ENCODE data around the gene MAPK4. TPM values are rescaled to one million over a fixed set of nuclear protein-coding genes. Genes with fewer than 3 reads are reported as not detected.

The MAPK4 gene
- polyA plus RNA-seq, 3 donors = 8.5 to 10.5 (median 9.2) TPM

DNA sequence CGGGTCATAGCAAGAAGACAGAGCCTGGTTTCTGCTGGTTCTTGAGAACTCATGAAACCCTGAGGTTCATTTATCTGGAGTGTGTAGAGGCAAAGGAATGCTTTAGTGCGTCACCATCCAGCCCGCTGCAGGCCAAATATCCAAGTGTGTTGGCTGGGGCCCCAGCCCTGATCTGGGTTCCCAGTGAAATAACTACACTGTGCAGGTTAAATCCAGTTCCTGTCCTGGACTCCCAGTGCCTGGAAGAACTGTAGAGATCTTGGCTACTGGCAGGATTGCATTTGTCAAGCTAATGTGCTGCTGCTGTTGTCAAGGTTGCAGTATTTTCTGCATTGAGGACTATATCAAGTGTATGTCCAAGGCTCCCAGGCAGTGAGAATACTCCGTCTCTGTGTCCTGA lies 89.9 kb downstream of the MAPK4 start:
- no peak for DNase-seq (ENCODE audit: low read depth in 3 of 3, low spot score in 2 of 3)

DNA sequence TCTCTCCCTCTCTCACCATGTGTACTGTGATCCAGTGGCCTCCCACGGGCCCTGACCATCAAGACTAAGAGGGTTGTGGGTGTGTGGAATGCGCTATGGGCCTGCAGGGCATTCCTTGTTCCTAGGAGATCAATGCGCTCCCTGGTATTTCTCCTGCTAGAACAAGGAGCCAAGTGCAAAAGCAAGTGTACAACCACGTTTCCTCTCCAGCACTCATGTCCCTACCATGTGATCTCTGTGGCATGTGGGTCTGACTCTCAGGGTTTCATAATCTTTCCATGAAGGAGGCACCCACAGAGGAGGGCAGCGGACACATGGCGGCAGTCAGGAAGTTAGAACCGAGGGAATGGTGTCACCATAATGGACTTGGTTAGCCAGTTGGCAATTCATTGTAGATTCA lies 91.4 kb downstream of the MAPK4 start:
- DNase-seq (ENCODE audit: low read depth in 3 of 3, low spot score in 2 of 3) = no peak

DNA sequence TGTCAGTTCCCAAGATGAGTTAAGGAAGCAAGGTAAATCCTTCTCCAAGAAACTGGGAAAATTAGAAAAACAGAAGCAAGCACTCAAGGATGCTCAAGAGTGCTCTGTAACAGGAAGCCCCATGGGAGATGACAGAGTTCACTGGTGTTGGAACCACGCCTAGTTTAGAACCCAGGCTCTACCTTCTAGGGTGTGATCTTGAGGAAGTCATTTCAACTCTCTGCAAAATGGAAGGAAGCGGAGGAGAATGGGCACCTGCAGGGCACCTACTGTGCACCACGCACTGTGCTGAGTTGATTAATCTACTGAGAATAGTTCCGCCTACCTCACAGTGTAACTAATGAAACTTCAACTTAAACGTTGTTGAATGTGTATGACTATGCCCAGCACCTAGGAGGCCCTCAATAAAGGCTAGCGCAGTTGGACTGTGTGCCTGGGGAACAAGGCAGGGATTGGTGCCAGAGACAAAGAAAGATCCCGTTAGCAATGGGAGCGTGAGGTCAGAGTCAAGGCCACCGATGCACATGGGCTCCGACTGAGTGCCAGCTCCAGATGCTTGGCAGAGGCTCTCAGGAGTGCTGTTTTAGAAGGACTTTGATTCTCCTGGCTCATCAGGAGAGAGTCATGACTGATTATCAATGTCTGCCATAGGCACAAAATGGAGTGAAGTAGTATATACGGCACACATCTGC lies 93.7 kb downstream of the MAPK4 start:
- DNase-seq (ENCODE audit: low read depth in 3 of 3, low spot score in 2 of 3) = no peak

DNA sequence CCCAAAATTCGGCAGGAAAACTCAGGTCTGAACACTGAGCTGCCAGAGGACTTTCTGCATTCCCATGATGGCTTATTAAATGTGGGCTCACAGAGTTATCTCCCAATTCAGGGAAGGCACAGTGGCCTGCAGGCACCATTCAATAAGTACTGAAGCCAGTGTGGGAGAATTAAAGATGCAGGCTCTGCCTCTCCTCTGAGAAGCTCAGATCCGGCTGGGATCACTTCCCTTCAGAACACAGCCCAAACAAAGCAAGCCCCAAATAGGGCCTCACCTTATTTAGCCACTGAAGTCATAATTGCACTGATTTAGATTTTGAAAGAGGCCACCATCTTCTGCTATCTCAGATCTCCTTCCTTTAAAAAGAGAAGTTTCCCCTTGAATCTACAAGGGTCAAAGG lies 94.3 kb downstream of the MAPK4 start:
- DNase-seq (ENCODE audit: low read depth in 3 of 3, low spot score in 2 of 3) = no peak

DNA sequence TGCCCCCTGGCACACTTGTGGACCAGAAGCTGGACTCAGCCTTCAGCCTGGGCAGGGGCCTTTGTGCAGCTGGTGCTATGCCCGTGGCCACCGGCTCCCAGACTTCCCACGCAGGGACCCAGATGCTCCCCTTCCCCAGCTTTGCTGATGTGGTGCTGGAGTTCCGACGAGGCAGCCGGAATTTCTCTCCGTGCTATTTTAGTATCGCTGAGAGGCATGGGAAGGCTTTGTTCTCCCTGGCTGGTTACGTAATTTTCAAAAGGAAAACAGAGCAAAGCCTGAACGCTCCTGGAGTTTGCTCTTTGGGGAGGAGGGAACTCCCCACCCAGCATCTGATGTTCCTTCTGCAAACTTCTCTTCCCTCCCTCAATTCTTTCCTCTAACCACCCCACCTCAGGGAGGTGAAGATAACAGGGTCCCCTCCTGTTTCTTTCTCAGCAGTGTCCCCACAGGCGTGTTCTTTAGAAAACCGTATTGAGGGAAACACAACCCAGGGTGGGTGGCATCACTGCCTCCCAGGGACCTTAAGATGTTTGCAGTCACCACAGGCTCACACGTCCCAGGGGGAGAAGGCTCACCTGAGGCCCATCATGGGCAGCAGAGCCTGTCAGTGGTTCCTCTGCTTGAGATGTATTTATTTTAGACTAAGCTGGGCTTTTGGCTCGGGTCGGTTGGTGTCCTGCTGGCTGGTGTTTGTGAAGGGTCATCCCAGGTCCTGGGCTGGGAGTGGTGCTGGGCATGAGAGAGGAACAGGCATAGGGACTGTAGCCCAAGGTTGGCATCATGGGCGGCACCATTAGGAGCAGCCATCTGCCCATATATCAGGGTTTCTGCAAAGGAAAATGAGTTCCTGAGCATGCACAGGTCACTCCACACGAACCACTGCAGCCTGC lies 95.0 kb downstream of the MAPK4 start:
- no peak for DNase-seq (ENCODE audit: low read depth in 3 of 3, low spot score in 2 of 3)

DNA sequence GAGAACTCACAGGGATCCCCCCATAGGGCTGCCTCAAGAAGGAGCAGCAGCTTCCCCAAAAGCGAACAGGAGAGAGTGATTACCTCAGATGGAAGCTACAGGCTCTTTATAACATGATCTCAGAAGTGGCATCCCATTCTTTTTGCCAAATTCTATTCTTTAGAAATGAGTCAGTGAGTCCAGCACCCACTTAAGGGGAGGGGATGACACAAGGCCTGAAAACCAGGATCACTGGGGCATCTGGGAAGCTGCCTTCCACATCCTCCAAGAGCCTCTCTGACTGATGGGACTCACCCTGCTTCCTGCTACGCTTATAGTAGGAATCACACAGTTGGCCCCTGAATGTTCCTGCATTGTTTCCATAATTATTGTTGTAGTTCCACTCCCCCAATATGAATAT lies 96.5 kb downstream of the MAPK4 start:
- DNase-seq (ENCODE audit: low read depth in 3 of 3, low spot score in 2 of 3) = no peak

DNA sequence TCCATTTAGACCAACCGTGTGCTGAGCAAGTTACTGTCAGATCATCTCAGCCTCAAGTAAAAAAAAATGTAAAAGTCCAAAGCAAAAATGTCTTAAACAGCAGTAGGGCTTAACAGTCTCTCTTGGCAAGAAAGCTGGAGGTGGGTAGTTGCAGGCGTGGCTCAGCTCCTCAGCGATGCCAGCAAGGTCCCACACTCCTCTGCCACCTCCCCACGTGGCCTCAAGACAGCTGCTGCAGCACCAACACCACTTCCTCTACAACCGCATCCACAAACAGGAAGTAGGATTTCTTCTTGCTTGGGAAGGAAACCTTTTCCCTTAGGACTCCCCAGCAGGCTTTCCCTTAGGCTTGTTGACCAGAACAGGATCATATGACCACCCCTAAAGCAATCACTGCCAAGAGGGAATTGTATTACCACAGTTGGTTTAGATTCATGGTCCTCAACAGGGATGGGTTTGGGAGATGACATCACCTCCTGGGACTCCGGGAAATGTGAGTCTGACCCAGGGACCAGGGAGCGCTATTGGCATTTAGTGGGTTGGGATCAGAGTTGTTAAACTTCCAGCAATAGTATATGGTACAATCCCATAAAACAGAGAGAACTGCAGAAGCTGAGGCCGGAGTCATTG lies 97.1 kb downstream of the MAPK4 start:
- no peak for DNase-seq (ENCODE audit: low read depth in 3 of 3, low spot score in 2 of 3)

DNA sequence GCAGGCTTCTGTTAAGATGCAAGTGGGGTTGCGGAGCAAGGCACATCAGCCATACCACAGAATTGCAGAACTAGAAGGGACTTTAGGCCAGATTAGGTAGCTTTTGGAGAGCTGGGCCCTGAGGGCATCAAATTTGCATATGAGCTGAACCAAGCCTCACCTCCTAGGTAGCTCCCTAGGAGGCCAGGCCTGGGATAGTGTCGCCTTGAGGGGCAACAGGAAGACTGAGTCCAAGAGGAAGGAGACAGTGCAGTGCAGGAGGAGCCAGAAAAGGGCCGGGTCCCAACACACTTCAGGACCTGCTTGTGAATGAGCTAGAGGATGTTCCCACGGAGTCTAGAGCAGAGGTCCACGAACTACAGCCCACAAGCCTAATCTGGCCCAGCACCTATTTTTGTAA lies 98.7 kb downstream of the MAPK4 start:
- DNase-seq (ENCODE audit: low read depth in 3 of 3, low spot score in 2 of 3) = no peak

DNA sequence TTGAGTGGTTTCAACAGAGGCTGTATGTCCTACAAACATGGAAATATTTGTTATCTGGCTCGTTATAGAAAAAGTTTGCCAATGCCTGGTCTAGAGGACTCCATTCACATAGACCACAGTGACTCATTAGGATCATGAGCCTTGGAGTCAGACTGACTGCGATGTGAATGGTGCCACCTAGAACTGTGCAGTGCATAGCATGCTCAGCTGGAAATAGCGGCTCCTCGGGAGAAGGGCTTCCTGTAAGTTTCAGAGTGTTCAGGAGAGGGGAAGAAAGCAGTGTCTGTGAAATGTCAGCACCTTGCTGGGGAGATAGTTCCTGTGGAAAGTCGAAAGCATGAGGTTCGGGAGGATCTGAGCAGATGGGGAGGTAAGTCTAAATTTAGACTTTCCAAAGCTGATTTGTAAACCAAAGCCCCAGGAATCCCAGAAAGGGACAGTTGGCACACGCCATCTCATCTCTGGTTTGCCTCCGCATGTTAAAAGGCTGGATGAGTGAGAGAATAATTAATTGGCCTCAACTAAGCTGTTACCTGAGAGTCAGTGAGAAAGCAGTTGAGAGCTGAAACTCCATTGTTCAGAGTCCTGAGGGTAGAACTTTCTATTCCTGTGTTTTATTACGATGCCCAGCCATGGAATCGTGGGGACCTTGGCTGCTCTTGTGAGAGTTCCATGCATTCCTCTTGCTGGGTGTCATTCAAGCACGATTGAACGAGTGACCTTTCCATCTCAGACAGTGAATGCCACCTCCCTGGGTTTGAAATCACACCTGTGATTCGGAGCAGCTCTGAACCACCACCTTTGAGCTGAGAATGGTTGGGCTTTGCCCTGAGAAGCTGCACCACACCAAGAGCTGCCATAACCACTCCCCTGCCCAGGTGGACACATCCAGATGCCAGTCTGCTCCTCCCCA lies 99.5 kb downstream of the MAPK4 start:
- DNase-seq (ENCODE audit: low read depth in 3 of 3, low spot score in 2 of 3) = no peak

DNA sequence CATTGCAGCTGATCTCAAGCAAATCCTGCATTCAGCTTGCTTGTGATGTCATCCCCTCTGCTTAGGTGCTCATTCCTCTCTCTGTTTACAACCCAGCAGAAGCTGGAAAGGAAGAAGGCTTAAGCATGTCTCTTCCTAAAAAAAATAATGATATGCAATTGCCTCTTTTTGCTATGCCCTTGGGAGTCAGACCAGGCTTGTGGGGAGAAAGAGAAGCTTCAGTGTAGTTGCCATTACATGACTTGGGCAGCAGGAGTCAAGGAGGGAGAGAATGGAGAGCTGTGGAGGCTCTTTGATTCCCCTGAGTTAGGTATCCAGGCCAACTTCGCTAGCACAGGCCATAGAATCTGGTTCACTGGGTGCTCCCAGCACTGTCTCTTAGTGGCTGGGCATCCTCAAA lies 101.1 kb downstream of the MAPK4 start:
- no peak for DNase-seq (ENCODE audit: low read depth in 3 of 3, low spot score in 2 of 3)

DNA sequence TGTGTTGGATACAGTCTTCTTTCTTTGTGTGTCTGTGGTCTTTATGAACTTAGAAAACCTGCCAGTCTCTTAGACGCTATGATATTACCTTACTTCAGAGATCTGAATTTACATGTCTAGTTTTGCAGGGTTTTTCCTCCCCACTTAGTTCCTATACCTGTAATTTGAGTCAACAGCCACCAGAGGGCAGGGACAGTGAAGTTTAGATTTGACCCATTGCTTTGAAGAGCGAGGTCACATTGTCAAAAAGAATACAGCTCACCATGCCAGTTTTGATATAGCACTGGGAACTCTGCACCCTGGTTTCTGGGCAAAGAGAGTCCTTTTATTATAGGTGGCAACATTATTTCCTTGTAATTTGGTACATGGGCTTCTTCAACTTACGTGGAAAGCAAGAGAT lies 102.3 kb downstream of the MAPK4 start:
- no peak for DNase-seq (ENCODE audit: low read depth in 3 of 3, low spot score in 2 of 3)

DNA sequence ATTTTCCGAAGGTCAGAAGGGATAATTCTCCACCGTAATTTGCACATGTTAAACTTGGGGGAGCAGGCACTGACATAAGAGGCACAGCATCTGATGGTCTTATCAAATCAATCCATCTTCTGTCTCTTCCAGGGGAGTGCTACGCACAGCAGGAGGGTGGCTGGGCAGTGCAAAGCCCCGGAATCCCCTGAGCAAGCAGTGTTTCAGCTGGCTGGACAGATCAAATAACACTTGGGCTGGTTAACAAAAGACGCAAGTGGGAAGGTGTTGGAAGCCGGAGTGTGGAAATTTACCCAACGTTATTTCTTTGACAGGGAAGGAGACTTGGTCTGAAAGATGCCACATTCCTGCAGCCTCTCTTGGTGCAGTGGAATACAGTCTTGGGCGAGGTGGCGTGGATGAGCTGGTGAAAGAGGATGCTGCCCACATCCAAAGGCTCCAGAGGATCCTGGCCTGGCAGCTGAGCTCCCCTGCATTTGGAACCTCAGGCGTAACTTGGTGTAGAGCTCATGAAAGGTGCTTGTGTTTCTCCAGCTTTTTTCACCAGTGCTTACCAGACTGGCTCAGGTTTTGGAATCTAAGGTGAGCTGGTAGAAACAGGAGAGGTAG lies 103.0 kb downstream of the MAPK4 start:
- DNase-seq (ENCODE audit: low read depth in 3 of 3, low spot score in 2 of 3) = no peak

DNA sequence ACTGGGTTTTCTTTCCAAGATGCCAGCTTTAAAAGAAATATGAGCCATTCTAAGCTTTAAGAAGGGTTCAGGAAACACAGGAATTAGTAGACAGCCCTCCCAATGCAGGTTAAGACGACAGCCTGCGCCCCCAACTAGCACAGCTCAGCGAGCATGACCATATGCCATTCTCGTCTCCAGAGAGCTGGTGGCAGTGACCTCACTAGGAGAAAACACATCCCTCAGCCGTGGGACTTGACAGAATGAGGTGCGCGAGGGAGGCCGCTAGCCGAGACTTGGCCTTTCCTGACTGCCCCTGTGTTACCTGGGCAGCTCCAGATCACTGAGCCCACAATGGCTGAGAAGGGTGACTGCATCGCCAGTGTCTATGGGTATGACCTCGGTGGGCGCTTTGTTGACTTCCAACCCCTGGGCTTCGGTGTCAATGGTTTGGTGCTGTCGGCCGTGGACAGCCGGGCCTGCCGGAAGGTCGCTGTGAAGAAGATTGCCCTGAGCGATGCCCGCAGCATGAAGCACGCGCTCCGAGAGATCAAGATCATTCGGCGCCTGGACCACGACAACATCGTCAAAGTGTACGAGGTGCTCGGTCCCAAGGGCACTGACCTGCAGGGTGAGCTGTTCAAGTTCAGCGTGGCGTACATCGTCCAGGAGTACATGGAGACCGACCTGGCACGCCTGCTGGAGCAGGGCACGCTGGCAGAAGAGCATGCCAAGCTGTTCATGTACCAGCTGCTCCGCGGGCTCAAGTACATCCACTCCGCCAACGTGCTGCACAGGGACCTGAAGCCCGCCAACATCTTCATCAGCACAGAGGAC lies 103.9 kb downstream of the MAPK4 start:
- no peak for DNase-seq (ENCODE audit: low read depth in 3 of 3, low spot score in 2 of 3)

DNA sequence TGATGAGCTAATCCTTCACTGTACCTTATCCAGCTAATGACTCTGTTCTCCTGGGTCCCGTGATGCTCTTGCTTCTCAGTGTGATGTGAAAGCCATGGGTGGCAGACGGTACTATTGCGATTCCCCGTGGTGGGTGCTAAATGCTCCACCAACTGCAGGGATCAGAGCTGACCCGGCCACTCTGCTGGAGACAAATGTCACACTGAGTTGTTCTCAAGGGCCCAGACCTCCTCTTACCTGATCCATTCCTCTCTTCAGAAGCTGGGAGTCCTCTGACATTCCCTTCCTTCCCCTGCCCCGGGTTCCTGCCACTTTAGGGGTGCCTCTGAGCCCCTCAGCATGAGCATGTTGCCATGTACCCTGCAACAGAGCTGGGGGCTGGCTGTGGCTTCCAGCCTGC lies 105.1 kb downstream of the MAPK4 start:
- no peak for DNase-seq (ENCODE audit: low read depth in 3 of 3, low spot score in 2 of 3)

DNA sequence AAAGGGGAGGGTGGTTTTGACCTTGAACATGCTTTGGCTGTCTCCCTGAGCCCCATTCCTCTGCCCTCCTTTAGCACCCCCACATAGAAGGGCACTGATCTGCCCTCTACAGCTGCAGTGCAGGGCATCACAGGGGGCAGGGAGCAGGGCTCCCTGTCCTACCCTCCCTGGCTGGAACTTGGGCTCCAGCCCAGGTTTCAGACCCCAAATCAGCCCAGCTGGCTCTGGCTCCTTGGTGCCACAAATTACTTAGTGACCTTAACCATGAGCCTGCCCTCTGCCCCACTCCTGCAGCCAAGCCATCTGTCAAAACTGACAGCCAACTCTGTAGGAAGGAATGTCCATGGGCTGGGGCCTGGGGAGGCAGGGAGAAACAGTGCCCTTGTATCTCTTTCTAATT lies 105.6 kb downstream of the MAPK4 start:
- no peak for DNase-seq (ENCODE audit: low read depth in 3 of 3, low spot score in 2 of 3)

DNA sequence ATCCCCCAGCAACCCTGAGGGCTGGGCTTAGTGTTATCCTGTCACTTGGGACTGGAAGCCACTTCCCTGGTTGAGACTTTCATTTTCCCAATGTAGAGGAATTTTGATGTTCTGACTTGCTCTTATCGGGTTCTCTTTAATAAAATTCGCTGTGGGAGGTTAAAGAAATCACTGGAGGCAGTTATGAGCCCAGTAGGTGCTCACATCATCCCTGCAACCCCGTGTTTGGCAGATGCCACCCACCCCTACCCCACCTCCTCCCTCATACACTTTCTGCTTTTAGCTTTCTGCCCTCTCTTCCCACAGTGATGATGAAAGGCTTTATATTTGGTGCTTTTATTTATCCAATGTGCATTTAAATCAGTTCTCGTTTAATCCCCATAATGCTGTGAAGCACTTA lies 106.6 kb downstream of the MAPK4 start:
- no peak for DNase-seq (ENCODE audit: low read depth in 3 of 3, low spot score in 2 of 3)

DNA sequence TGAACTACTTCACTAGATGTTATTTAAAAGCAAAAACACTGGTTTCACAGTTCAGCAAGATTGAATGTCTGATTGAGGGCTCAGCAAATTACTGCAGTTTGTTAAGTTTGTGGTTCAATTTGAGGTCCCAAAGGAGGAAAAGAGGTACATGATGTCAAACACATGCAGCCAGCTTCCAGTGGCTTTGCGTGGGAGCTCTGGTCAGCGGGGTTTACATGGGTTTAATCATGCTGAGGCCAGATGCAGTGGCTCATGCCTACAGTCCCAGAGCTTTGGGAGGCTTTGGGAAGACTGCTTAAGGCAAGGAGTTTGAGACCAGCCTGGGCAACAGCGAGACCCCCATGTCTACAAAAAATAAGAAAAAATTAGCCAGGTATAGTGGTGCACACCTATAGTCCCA lies 111.5 kb downstream of the MAPK4 start:
- DNase-seq (ENCODE audit: low read depth in 3 of 3, low spot score in 2 of 3) = no peak

DNA sequence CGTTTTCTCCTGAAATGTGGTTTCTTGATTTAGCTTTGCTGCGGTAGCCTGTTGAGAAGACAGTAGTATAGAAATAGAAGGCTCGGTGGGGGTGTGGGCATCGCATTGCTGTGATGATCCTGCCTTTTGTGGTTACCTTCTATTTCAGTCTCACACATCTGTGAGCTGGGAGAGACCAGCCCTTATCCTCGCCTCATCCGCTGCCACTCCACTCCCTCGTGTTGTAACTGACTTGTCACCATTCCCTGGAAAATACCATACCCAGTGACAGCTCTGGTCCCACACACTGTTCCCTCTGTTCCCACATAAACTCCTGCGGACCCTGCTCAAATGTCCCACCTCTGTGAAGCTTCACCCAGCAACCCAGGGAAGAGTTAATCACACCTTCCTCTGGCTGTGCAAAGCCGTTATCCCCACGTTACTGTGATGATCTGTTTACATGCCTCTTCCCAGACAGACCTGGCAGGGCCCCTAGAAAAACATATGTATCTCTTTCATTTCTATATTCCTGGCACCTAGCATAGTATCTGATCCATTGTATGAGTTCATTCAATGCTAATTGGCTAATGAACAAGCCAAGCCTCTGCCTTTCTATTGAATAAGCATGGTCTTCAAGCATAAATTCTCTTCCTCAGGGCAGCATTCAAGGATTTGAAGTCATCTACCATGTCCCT lies 114.6 kb downstream of the MAPK4 start:
- no peak for DNase-seq (ENCODE audit: low read depth in 3 of 3, low spot score in 2 of 3)

DNA sequence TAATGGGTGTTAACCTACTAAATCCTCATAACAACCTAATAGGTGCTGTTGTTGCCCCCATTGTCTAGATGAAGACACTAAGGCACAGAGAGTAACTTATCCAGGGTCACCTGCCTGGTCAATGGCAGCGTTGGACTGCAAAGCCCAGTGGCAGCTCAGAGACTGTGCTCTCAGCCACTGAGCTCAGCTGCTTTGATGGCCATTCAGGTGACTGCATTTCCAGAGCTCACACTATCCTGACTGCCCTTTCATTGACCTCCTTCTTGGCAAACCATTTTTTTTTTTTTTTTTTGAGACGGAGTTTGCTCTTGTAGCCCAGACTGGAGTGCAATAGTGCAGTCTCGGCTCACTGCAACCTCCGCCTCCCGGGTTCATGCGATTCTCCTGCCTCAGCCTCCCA lies 115.2 kb downstream of the MAPK4 start:
- DNase-seq (ENCODE audit: low read depth in 3 of 3, low spot score in 2 of 3) = no peak

Data from right renal cortex interstitium (tissue), 3 donors.